PC-3 (cell line): ENCODE measurements around the gene ZBTB7C.

Source experiments
- CTCF ChIP-seq: fragments of 300-600 bp; sonication (generic); conservative IDR thresholded peaks from 2 replicates; pipeline ENCODE4 v1.5.1; 2017; ENCODE audit warnings: antibody characterized with exemption, low read depth, mild to moderate bottlenecking, low read length
- EZH2 ChIP-seq: fragments of 300-600 bp; sonication (generic); IDR thresholded peaks from one replicate; pipeline ENCODE4 v1.6.1; 2017; ENCODE audit warnings: antibody characterized with exemption, mild to moderate bottlenecking, low read length; ENCODE audit not compliant: unreplicated experiment

- no peak for TF ChIP-seq CTCF
- no peak for TF ChIP-seq EZH2
These were observed 73.4 kb downstream of the ZBTB7C start for GRCh38 chr18:48335829-48336228.
